Cardiac fibroblast (primary cell): Measurements from ENCODE around the gene VPS26C.

Experiments used
- DNase-seq, 2 donors: peaks; one replicate each; pipeline versions ENCODE4 v3.0.0 to v3.0.0-alpha.2; 2010; ENCODE audit warnings: low read depth in 2 of 2
- H3K4me3 ChIP-seq, 2 donors: replicated peaks in 1 of 2; 1 replicate in 1 of 2; 2 replicates in 1 of 2; pipeline ENCODE4 v1.5.1; 2011; ENCODE audit warnings: low read depth in 2 of 2, low read length in 2 of 2, mild to moderate bottlenecking in 2 of 2, moderate library complexity in 1 of 2
- TF ChIP-seq, protein P1 (sequence below): IDR thresholded peaks from one replicate; pipeline ENCODE4 v1.5.1; 2011; ENCODE audit warnings: low read depth, mild to moderate bottlenecking, low read length, inconsistent platforms

VPS26C gene

DNA sequence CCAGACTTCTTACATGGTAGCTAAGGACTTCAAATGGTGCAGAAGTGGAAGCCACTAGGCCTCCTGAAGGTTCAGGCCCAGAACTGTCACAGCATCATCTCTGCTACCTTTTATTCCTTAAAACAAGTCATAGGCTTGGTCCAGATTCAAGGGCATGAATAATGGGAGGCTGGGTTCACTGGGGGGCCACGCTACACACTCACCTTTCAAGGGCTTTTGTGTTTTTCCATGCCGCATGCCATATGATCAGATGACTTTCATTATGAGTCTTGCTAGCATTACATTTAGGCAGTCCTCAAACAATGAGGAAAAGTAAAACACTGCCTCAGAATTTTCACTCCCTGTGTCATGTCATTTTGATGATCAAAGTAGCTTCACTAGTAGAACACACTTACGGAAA is 83.4 kb downstream of the VPS26C start:
- no peak overlapping the region for H3K4me3 ChIP-seq
- no peak for DNase-seq
- TF ChIP-seq, protein P1, sequence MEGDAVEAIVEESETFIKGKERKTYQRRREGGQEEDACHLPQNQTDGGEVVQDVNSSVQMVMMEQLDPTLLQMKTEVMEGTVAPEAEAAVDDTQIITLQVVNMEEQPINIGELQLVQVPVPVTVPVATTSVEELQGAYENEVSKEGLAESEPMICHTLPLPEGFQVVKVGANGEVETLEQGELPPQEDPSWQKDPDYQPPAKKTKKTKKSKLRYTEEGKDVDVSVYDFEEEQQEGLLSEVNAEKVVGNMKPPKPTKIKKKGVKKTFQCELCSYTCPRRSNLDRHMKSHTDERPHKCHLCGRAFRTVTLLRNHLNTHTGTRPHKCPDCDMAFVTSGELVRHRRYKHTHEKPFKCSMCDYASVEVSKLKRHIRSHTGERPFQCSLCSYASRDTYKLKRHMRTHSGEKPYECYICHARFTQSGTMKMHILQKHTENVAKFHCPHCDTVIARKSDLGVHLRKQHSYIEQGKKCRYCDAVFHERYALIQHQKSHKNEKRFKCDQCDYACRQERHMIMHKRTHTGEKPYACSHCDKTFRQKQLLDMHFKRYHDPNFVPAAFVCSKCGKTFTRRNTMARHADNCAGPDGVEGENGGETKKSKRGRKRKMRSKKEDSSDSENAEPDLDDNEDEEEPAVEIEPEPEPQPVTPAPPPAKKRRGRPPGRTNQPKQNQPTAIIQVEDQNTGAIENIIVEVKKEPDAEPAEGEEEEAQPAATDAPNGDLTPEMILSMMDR = no peak

DNA sequence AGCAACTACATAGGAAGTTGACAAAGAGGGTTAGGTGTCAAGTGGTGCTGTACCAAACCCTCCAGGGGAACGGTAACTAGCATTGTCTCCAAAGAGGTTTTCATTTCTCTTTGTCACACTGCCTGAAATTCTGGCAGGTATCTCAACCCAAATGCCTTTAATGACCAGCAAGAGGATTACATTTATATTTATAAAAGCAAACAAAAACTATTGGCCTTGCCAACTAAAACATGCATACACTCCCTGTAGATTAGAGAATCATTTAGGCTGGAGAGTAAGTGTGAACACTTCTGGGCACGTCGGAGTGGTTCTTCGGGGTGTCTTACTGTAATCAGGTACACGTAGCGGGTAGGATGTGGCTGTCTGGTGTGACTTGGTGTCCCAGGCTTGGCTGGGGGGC is 84.9 kb downstream of the VPS26C start:
- no peak for DNase-seq
- H3K4me3 ChIP-seq = no peak overlapping the region
- TF ChIP-seq, protein P1 = no peak

DNA sequence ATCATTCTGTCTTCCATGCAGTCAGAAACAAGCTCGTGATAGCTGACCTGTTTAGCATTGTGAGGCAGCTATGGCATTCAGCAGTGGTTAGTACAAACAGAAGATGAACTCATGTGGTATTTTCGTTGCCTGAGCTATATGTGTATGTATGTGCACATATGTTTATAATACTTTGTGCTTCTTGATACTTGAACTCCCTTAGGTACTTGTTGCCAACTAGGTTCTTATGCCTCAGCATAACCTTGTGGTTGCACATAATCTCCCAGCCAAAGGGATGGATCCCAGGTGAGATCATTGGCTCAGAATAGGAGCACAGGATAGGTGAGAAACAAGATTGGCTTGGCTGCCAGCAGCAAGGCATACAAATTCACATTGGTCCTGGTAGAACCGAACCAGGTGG is 86.1 kb downstream of the VPS26C start:
- no peak for DNase-seq
- H3K4me3 ChIP-seq = no peak overlapping the region
- TF ChIP-seq, protein P1 = no peak

DNA sequence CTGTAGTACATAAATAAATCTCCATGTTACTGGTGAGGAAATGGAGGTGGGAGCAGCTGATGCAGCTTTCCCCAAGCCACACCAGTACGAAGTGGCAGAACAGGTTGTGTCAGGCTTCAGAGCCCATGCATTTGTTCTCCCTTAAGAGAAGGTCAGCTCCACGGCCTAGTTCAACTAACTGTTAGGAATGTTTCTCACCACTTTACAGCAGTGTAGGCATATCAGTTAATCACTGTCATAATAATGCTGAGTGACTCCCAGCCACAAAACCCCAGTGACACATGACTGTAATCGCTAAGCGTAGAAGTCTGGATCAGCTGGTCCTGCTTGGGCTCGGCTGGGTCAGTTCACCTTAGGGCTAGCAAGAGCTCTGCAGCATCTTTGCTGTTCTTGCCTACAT is 90.4 kb downstream of the VPS26C start:
- no peak for DNase-seq
- TF ChIP-seq, protein P1 = no peak
- H3K4me3 ChIP-seq = no peak overlapping the region
